Activated T-cell treated with anti-CD3 and anti-CD28 coated beads, Interleukin-2, amount 50 U/mL, for 1 hour (primary cell): Measurements from ENCODE around the gene HEATR1.
A peak's percentile ranks its signal among the peaks of the same experiment; 100 is the strongest.

Experiments used
- DNase-seq: peaks from one replicate; pipeline ENCODE4 v3.0.0-alpha.2; 2020

Gene HEATR1

DNA sequence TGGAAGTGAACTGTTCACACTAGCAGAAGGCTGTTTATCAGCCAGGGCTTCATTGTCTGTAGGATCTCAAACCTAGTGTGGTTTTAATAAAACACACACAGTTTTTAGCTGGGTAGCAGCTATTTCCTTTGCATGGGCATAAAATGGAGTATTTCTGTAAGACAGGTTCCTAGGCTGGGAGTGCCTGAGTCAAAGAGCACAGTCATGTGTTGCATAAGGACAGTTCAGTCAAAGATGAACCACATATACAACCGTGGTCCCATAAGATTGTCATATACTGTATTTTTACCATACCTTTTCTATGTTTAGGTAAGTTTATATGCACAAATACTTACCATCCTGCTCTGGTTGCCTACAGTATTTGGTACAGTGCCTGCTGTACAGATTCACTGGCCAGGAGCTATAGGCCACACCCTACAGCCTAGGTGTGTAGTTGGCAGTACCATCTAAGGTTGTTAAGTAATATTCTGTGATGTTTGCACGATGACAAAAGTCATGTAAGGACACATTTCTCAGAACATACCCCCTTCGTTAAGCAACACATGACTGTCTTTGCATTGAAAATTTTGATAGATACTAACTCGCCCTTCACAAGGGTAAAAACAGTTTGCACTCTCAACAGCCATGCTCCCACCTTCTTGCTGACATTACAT is 63.4 kb downstream of the HEATR1 start:
- no peak for DNase-seq

DNA sequence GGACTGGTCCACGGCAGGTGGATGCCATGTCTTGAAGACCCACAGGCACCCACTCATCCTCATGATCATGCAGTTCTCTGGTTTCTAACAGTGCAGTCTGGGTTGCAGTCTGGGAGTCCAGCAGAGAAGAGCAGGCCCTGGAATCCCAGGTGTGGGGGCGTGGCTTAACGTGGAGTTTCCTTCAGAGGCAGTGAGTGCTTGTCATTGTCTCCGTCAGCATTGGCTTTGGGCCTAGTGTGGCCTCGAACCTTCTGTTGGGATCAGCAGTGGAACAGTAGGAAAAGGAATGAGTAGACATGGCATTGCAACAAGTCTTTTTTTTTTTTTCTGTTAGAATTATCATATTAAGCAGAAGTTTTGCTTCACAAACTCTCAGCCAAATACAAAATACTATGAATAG is 67.8 kb downstream of the HEATR1 start:
- DNase-seq = no peak

DNA sequence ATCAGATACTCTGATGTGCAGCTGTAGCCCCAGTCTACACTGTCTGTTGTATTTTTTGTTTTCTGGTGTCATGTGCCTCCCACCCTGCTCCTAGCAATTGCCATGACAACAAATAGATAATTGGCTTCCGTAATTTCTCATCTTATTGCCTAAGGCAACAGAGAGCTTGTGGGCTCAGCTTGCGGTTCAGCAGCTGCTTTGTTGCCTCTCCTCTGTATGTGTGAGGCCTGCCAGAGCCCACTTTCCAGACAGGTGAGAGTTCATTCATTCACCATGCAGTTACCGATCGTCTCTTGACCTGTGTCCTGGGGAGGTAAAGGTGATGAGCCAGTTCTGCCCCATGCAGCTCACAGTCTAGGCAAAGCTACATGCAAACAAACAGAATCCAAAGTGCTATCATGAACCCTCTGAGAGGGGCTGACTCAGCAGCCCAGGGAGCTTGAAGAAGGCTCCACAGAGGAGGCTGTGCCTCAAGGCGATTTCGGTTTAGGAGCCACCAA is 68.6 kb downstream of the HEATR1 start:
- no peak for DNase-seq

DNA sequence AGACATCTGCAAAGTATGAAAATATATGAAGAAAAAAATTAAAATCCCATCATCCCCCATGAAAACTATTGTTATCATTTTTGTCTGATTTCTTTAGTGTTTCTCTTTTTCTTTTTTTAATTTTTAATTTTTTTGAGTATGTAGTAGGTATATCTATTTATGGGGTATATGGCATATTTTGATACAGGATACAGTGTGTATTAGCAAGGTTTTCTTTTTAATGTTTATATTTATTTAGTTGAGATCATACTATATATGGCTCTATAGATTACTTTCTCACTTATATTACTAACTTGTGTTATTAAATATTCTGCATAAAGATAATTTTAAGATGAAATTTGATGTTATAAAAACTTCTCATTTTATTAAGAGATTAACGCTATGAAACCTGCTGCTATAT is 69.1 kb downstream of the HEATR1 start:
- no peak for DNase-seq

DNA sequence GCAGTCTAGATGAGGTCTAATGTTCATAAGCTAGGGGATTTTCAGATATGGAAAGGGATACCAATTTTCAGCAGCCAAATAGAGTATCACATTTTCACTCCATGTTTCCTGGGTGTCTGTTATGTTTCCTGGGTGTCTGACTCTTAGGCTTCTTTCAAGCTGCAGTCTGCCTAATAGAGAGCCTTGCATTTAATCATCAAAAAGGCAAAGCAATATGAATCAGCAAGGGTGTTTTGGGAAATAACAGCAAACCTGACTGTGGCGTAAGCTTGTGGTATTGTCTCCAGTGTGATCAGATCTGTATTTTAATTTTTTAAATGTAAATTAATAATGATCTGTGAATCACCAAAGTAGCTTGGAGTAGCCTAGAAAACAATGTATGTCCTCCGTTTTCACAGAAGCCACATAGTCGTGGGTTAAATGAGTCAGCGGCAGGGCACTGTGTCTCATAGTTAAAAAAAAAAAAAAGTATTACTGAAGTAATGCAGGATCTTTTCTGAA is 70.1 kb downstream of the HEATR1 start:
- no peak for DNase-seq

DNA sequence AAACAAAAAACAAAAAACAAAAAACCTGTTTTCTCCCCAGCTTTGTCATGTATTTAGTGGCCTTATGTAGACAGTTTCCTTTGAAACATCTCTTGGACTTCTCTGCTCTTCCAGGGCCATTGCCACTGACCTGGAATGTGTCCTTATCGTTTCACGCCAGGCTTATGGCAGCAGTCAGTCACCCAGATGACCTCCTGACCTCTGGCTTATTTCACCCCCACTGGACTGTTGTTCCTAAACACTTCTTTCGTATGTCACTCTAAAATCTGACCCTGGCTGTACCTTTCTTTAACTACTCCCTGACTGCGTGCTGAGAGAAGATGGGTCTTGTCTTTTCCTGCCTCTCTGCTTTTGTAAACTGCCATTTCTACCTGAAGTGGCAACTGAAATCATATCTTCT is 71.5 kb downstream of the HEATR1 start:
- no peak for DNase-seq

DNA sequence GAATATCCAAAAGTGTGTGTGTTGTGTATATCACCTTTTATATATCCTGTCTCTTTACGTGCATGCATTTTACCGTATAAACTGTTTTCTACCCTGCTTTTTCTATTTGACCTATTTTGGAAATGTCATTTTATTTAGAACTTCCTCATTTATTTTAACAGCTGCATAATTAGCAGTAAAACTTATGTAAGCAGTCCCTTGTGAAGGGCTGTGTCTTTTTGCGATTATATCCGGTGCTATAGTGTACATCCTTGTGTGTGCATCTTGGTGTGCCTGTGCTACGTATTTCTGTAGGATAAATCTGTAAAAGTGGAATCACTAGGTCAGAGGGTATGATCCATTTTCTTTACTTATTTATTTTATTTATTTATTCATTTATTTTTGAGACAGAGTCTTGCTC is 73.4 kb downstream of the HEATR1 start:
- no peak for DNase-seq

DNA sequence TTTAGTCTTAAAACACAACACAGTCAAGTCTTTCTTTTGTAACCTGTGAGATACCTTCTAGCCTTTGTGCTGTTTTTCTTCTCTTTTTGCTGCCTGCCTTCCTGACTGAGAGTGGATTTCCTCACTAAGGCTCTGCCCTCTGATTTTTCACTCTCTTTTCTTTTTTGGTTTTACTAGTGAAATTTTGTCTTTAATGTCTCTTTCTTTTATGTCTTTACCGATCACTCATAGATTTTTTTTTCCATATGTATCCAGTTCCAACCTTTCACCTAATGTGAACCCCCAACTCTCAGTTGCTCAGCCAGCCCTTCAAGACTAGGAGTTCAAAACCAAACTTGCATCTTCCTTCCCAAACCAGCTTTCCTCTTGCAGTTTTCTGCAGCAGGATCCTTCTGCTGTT is 74.0 kb downstream of the HEATR1 start:
- DNase-seq = no peak

DNA sequence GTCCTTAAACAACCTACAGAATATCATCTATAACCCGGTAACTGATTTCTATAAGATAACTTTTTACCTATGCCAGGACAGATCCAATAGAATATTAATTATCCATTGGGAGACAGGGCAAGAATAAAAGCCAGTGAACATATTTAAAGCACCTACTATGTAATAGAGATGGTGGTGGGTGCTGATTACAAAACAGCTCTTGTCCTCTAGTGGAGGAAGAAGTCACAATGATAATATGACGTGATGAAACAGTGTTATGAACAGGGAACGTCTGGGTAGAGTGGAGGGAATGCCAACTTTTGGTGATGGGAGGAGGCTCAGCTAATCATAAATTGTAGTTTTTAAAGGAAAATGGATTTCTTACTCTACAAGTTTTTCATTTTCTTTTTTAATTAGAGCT is 78.2 kb downstream of the HEATR1 start:
- DNase-seq = no peak

DNA sequence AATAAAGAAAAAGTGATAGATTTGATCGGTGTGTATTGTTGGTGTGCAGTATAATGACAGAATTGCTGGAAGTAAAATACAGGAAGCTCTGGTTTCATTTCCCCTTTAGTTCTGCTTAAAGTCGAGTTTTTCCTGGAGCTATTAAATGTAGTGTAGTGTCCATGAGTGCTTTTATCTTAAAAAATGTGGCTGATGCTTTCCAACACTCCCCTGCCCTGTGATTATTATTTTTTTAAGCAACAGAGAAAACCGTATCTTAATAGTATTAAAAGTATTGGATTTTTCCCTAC is 79.5 kb downstream of the HEATR1 start:
- DNase-seq = no peak

DNA sequence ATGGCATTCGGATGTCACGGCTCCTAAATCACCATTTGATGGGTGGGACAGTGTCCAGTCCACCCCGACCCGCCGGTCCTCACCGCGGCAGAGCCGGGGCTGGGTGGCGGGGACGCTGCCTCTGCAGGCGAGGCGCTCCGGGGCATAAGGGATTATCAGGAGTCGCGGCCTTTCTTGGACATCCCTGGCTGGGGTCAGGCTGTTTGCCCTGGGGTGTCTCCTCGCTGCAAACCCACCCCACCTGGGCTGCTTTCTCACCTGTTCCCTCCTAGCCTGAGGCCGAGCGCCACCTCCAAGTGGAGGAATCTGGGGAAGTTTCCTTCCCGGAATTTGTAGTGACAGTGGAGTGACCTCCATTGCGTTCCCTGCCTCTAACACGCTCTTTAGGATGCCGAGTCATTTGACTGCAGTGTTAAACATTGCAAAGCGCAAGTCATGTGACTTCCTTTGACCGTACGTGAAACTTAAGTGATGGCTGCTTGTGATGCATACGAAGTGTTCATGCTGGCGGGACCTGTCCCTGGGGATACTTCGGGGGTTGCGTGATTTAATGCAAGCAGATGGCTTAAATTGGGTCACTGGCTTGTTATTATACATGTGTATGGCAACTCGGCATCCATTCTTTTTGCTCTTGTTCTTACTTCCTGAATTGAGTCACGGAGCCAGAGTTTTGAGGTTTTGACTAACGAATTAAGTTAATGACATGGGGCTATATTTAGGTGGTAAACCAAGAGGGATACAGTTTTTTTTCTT is 80.0 kb downstream of the HEATR1 start:
- peak; percentile 54 for DNase-seq

DNA sequence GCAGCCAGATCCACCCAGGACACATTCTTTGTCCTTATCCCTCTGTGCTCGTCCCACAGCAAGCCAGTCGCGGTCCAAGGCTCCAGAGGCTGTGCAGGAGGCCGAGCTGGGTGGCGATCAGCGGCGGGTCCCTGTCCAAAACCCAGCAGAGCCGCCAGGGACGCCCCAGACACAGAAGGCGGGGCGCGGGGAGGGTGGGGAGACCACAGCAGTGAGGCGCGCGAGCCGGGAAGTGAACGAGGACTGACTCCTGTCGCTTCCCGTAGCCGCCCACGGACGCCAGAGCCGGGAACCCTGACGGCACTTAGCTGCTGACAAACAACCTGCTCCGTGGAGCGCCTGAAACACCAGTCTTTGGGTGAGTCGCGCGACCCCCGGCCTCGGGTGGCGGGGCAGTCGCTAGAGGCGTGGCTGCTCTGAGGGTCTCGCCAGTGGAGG is 80.6 kb downstream of the HEATR1 start, which contains the start of gene LGALS8:
Gene LGALS8, plus strand, starts transcription at position 279 of the 438 bp plus-strand sequence. CDS start 2,089 bp downstream, outside the sequence.
- peak; percentile 84 for DNase-seq

DNA sequence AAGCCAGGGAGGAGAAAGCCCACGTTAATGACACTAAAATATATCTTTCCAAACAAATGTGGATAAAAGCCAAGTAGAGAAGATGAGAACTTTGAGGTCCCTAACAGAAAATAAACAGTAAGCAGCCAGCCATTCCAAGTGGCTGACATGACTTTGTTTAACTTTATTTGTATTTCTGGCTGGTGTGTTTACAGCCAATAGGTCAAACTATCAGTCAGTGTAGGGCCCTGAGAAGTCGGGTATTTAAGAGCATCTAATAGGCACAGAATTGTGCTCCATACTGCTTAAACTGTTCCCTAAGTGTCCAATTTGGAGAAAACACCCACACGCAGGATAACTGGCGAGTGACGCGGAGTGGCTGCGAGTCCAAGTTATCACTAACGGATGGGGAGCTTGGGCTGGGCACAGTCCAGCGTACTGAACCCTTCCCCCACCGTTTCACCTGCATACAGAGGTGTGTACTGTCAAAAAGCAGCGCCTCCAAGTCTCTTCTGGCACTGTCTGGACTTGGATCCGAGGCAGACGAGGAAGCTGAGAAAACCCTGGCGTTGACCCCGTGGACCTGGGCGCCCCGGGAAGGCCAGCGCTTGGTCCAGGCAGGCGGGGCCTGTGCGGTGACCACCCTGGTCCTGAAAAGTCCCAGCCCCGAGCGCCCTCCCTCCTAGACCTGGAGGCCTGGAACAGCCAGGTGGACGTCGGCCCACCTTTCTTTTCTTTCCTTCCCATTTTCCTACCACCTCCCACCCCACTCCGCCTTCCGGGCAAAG is 81.2 kb downstream of the HEATR1 start:
- DNase-seq = no peak

DNA sequence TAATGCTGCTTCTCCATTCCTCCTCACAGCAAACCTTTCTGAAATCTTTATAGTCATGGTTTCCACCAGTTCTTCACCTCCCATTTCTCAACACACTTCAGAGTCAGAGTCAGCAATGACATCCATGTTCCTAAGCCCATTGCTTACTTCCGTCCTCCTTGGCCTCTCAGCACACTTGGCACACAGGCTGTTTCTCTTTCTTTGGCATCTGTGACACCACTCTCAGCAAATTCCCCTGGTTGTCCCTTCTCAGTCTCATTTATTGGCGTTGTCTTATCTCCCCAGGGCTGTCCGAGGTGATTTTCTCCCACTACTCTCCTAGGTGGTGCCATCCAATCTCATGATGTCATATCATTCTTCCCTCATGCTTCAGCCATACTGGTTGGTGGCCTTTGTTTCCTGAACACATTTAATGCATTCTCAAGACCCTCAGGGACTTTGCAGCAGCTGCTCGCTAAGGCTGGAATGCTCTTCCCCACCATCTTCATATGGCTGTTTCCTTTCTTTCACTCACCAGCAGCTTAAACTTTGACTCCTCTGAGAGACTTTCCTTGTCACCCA is 83.8 kb downstream of the HEATR1 start:
- no peak for DNase-seq

DNA sequence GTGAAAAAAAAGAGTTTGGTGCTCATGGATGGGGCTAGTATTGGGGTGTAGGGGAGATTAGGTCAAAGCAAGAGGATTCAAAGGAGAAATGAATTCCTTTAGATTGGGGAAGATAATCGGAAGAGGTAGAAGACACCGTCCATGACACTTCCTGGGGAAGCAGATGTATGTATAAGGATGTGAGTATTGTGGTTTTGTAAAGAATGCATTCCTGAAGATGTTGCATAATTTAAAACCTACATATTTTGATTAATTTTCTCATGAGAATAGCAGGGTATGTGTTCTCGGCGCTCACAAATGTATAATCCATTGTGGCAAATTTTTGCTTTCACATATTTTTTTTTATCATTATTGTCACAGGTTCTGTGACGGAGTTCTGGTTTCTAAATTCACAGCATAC is 86.0 kb downstream of the HEATR1 start:
- DNase-seq = no peak

DNA sequence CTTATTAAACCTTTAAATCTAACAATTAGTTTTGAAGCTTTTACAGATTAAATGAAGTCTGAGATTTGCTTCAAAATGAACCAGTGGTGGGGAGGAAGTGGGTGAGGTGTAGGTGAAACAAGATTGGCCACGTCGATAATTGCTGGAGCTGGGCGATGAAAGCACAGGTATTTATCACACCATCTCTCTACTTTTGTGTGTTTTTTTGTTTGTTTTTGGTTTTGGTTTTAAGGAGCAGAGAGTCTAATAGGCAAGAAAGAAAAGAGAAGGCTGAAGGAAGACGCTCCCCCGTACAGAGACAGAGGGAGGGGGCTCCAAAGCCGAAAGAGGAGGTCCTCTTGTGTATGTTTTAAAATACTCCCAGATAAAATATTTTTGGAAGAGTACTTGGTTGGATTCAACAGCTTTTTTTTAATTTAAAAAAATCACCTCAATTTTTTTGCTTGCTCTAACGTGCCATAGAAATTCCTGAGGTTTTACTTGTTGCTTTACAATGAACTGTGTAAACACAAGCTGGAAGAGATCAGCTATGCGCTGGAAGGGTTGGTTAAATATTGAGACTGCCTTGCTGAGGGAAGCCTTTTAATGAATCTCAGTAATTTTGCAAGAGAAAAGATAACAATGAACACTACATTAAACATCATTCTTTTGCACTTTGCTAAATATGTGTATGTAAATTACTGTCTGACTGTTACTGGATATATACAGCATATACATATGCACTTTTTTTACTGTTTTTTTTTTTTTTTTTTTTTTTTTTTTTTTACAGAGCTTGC is 87.2 kb downstream of the HEATR1 start:
- DNase-seq = no peak

DNA sequence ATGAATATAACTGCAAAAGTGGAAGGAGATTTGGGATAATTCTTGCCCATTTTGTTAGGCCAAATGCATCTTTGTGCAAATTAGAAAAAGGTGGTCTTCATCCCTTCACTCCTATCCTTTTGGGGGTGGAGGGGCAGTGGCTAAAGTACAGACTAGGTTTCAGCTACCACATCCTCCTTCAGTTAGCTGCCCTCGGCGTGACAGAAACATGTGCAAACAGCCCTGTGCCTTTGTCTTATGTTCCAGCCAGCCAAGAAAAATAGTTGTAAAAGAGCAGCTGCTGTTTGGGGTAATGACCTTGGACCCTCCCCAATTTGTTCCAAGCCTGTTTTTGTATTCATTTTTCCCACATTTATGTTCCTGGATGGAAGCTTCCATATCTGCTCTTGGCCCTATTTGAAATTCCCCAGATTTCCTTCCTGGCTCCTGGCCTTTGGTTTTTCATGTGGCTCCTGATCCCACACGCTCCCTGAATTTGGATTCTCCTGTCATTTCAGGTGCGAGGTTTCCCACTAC is 88.8 kb downstream of the HEATR1 start:
- no peak for DNase-seq

DNA sequence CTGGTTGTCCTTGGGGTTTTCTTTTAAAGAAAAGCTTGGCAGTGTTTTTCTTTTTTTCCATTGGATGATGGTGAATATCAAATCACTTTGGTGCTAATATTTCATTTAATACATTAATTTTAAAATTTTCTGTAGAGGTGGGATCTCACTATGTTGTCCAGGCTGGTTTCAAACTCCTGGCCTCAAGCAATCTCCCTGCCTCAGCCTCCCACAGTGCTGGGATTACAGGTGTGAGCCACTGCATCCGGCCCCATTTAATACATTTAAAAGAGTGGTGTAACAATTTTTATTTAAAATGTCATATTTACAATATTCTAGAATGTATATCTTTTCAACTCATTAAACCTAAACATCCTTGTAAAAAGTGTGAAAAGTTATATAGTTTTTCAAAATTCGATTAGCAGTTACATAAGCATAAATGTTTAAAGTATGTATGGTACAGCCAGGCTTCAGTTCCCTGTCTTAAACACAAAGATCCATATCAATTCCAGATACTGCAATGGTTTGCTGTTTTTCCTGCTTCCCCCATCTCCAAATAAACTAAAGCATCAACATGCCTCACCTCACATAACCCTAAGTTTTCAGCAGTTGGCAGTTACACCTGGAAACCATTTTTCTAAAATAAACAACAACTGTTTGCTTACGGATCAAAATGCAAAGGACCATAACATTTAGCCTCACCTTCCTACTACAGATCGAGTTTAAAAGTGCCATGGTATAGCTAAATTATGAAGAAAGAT is 89.4 kb downstream of the HEATR1 start:
- no peak for DNase-seq

DNA sequence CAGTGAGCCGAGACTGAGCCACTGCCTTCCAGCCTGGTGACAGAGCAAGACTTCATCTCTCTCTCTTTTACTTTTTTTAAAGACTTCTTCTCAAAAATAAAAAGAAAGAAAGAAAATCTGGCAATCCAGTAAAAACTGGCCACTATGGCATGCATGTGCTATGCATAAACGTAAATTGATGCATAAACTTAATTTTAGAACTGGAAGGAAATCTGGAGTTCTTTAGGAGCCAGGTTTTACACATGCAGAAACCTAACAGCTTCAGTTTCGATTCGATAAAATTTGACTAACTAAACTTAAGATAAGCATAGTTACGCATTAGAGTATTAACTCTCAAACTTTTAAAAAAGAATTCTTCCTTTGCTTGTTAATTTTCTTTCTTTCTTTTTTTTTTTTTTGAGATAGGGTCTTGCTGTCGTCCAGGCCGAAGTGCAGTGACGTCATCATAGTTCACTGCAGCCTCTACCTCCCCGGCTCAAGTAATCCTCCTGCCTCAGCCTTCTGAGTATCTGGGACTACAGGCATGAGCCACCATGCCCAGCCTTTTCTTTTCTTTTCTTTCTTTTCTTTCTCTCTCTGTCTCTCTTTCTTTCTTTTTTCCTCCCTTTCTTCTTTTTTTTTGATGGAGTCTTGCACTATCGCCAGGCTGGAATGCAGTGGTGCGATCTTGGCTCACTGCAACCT is 92.4 kb downstream of the HEATR1 start:
- no peak for DNase-seq

DNA sequence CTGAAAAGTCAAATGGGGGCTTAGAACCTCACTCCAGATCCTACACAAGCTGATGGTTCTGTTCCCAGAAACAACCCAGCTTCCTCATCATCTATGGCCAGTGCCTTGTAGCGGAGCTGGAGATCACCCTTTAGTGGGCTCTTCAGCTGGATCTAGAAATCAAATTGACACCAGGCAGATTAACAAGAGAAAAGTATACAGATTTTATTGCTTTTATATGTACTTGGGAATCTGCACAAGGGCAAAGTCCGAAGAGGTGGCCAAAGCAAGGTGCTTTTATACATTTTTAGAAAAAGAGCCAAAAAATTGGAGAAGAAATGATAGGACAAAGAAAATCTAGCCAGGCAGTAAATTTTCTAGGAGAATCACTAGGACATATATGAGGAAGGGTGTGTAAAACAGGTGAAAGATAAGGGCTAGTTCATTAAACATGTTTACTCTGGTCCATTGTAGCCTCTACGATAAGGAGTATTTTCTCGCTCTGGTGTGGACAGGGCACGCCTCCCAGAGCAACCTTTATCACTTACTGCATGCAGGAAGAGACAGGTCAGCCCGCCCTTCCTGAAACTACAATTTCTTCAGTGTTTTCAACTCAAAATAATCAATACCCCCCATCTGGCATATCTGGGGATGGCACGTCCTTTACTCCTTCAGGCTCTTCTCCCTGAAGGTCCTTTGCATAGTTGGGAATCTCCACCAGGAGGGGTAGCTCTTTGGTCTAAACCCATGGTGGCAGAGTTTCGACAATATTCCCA is 94.5 kb downstream of the HEATR1 start:
- no peak for DNase-seq
